HG02981 (cell line): ENCODE results near the gene STOM.
A peak's percentile ranks its signal among the peaks of the same experiment; 100 is the strongest.

ENCODE experiments used
- ATAC-seq: cut with Tn5 transposase; IDR thresholded peaks from one replicate; pipeline ENCODE4 v1.9.1; 2021; ENCODE audit warnings: mild to moderate bottlenecking, moderate library complexity; ENCODE audit not compliant: unreplicated experiment

STOM gene

GRCh38 chr9:121350993-121351561 lies 19.0 kb downstream of the STOM start:
- ATAC-seq = no peak

GRCh38 chr9:121350036-121350435 lies 20.0 kb downstream of the STOM start:
- ATAC-seq = no peak

GRCh38 chr9:121349009-121349408 lies 21.0 kb downstream of the STOM start:
- ATAC-seq = no peak

- no peak for ATAC-seq
Measured at GRCh38 chr9:121348221-121348620, 21.8 kb downstream of the STOM start.

GRCh38 chr9:121345070-121345469 lies 25.0 kb downstream of the STOM start:
- ATAC-seq = no peak

GRCh38 chr9:121344184-121344583 lies 25.9 kb downstream of the STOM start:
- no peak for ATAC-seq

- peak; percentile 91 for ATAC-seq
Measured at GRCh38 chr9:121340676-121341392, 29.2 kb downstream of the STOM start.

- no peak for ATAC-seq
Measured at GRCh38 chr9:121339437-121339836, 30.6 kb downstream of the STOM start.

- no peak for ATAC-seq
Measured at GRCh38 chr9:121336665-121337064, 33.4 kb downstream of the STOM start.

- no peak for ATAC-seq
Measured at GRCh38 chr9:121333950-121334773, 35.9 kb downstream of the STOM start.

- no peak for ATAC-seq
Measured at GRCh38 chr9:121331992-121332685, 37.9 kb downstream of the STOM start.

GRCh38 chr9:121331549-121331948 lies 38.5 kb downstream of the STOM start:
- no peak for ATAC-seq

GRCh38 chr9:121328876-121329681 lies 41.0 kb downstream of the STOM start:
- no peak for ATAC-seq

GRCh38 chr9:121328476-121328875 lies 41.6 kb downstream of the STOM start:
- ATAC-seq = no peak

- no peak for ATAC-seq
Measured at GRCh38 chr9:121326901-121327613, 43.0 kb downstream of the STOM start.

- no peak for ATAC-seq
Measured at GRCh38 chr9:121326130-121326838, 43.8 kb downstream of the STOM start.

- ATAC-seq = no peak
Measured at GRCh38 chr9:121325387-121325786, 44.7 kb downstream of the STOM start.

- ATAC-seq = no peak
Measured at GRCh38 chr9:121324755-121325154, 45.3 kb downstream of the STOM start.

- ATAC-seq = no peak
Measured at GRCh38 chr9:121324316-121324715, 45.7 kb downstream of the STOM start.
